HG03045 (cell line): ENCODE measurements around the gene NDC80.

Source experiments
- ATAC-seq: cut with Tn5 transposase; IDR thresholded peaks from one replicate; pipeline ENCODE4 v1.9.1; 2021; ENCODE audit warnings: mild to moderate bottlenecking, moderate library complexity; ENCODE audit not compliant: unreplicated experiment

NDC80 gene

DNA sequence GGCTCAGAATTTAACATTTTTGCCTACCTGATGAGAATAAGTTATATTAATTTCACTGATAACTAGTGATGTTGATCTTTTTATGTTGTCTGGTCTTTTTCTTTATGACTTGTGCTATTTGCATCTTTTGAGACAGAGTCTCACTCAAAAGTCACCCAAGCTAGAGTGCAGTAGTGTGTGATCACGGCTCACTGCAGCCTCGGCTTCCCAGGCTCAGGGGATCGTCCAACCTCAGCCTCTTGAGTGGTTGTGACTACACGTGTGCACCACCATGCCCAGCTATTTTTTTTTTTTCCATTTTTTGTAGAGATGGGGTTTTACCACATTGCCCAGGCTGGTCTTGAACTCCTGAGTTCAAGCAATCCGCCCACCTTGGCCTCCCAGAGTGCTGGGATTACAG is 91.6 kb downstream of the NDC80 start:
- ATAC-seq, result no peak
